GM10266 (cell line): ENCODE results near the gene TTYH2.

ENCODE experiments used
- DNase-seq: peaks from one replicate; pipeline ENCODE4 v3.0.0; 2012; ENCODE audit errors: extremely low spot score
- TF ChIP-seq, protein P1 (sequence below): IDR thresholded peaks from 2 replicates; pipeline ENCODE4 v1.5.1; 2012; ENCODE audit warnings: mild to moderate bottlenecking, low read depth; ENCODE audit not compliant: control insufficient read depth, insufficient read depth; ENCODE audit errors: missing control alignments

TTYH2 gene

DNA sequence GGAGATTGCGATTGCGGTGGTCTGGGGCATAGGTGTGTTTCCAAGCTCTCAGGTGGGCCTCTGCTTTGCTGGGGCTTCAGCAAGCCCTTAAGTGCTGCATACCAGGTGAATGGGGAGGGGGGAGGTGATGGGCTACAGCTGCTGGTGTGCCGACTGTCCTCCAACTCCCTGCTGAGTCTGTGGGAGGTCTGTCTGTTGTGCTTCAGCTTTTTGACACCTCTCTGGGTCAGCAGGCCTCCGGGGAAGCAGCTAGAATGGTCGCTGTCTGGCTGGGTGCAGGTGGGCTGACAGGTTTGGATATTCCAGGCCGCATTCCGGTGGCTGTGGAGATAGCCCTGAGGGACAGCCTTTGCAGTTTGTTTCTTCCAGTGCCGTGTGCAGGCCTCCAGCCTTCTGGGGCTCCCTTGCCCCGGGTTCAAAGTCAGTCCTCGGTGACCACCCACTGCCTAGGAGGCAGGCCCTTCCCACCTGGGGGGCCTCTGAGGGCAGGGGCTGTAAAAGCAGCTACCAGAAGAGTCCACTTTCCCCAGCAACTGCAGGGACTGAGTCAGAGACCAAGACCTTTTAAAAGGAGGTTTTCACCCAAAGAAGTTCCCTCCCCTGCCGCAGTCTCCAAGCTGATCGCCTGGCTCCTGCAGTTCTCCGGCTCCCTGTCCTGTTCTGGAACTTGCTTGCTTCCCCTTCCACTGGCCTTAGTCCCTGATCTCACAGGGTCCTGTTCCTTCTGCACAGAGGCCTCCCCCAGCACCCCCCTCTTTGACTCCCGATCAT, 2.0 kb upstream of the TTYH2 start:
- TF ChIP-seq, protein P1, sequence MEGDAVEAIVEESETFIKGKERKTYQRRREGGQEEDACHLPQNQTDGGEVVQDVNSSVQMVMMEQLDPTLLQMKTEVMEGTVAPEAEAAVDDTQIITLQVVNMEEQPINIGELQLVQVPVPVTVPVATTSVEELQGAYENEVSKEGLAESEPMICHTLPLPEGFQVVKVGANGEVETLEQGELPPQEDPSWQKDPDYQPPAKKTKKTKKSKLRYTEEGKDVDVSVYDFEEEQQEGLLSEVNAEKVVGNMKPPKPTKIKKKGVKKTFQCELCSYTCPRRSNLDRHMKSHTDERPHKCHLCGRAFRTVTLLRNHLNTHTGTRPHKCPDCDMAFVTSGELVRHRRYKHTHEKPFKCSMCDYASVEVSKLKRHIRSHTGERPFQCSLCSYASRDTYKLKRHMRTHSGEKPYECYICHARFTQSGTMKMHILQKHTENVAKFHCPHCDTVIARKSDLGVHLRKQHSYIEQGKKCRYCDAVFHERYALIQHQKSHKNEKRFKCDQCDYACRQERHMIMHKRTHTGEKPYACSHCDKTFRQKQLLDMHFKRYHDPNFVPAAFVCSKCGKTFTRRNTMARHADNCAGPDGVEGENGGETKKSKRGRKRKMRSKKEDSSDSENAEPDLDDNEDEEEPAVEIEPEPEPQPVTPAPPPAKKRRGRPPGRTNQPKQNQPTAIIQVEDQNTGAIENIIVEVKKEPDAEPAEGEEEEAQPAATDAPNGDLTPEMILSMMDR: no peak
- DNase-seq: no peak

DNA sequence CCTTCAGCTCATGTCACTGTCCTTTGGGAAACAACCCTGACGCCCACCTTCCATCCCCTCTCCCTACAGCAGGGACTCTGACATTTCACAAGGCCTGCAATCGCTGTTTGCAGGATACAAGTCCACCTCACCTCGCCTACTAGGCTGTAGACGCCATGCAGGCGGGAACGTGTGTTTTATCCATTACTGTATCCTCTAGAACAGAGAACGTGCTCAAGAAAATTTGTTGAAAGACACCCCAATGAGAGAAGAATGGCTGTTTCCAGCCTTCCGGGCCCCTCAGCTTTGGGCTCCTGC, 1.5 kb upstream of the TTYH2 start:
- TF ChIP-seq, protein P1: no peak
- DNase-seq: no peak

DNA sequence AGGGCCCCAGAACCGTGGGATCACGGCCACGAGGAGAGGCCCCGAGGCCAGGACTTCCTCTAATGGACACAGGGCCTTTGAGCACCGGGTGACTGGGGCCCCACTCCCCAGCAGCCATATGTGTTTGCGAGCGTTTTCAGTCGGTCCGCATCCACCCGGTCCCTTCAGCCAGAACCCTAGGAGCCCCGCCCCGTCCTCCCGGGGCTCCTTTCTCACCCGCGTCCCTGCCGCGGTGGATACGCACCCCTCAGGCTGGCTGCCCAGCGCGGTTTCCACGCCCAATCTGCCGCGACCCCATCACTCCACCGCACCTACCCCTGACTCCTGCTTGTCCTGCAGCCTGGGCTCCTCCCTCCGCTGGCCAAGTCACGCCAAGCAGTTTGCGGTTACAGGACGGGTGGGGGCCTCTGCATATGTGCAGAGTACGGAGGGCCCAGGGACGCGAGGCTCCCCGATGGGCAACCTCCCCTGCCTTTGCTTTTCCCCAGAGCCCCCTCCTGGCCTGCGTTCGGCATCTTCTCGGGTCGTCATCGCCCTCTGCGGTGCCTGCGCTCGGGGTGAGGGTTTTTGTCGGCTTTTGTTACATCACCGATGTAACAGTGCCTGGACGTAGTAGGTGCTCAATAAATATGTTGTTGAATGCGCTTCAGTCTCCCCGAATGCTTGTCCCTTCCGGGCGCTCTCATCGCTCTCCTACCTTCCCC, 1.0 kb upstream of the TTYH2 start:
- TF ChIP-seq, protein P1: no peak
- DNase-seq: no peak

DNA sequence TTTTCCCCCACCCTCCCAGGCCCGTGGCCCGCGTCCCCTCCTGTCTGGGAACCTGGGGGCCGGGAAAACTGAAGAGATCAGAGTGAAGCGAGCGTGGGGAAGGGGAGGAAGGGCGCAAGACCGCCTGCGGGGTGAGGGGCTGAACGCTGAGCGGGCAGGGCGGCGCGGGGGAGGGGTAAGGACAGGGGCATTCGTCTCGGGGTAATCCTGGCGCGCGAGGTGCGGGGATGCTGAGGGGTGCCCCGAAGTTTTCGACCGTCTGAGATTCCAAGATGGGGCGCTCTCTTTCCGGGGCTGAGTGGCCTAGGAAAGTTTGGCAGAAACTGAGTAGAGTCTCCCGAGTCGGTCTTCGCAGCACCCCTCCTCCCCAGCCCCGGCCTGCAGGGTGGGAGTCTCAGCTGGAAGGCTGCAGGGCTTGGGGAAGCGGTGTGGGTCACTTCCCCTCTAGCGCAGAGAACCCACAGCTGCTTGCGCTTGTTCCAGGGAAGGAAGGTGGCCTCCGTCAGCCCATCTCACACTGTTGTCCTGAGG, 555 bp downstream of the TTYH2 start:
- no peak for DNase-seq
- TF ChIP-seq, protein P1: no peak

DNA sequence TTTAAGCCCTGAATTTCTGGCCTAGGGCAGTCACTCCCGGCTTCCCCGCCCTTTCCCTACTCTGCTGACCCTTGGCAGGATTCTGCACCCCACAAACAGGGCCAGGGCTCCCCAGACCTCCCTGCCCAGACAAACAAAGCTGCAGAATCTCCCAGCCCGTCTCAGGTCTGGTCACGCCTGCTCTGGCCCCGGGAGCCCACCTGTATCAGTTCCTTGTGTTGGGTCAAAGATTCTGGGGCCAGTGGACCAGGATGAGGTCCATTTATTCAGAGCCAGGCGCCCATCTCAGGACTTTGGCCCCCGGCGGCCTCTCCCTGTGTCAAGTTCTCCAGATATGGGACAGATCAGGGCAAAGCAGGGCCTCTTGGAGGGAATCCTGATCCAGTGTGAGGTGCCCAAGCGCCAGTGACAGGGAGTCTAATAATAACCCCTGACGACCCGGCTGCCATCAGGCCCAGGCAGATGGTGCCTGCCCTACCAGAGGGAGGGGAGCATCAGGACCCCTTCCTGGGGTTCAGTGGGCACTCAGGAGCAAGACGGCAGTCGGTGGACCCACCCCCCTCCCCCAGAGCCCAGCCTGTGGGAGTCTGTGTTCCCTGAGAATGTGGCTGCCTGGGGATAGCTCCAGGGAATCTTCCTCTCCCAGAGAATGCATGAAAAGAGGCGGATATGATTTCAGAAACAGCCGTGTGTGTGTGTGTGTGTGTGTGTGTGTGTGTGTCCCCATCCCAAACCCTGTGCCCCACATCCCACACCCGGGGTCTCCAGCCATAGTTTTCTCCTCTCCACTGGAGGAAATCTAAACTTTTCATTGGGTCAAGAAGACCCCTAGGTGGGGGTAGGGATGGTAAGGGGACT, 1.3 kb downstream of the TTYH2 start:
- TF ChIP-seq, protein P1: no peak
- no peak for DNase-seq

DNA sequence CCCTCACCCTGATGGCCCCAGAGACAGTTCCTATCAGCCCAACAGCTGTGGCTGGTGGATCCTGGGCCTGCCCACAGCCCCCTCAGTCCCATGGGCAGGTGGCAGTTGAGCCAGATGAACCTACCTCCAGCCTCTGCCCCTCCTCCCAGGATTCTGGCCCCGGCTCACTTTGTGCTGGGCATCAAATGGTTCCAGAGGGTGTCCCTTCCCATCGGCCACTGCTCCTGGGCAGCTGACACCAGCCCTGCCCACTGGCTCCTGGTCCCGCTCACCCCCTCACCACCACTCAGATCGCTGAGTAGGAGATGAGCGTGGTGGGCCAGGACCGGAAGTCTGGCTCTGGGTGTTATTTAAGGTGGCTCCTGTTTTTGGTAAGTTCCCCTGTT, 2.0 kb downstream of the TTYH2 start:
- no peak for DNase-seq
- TF ChIP-seq, protein P1: no peak
